ENCODE measurements around the gene ASIC2. TPM values are rescaled to one million over a fixed set of nuclear protein-coding genes. Genes with fewer than 3 reads are reported as not detected.

ASIC2 gene
- total and polyA plus RNA-seq, 2 donors (not counting 3 experiments of a cell fraction or from before 2014, with no cell fraction given), result not detected

- no peak overlapping the region for H2AFZ ChIP-seq (ENCODE audit: low read depth, low read length)
- DNase-seq (ENCODE audit: low read depth, low spot score), result no peak
- H3K4me2 ChIP-seq (ENCODE audit: insufficient read depth, low read length), result no peak overlapping the region
- H3K9me3 ChIP-seq (replicated peaks; ENCODE audit: control insufficient read depth, insufficient read depth, low read length), result no peaks in the 10 kb centered on the region
- BruUV-seq (replicated peaks), result no TSS peak
- ChIA-PET CTCF (no interaction called here), POLR2A (no interaction called here)
- intact Hi-C loops (cut with micrococcal nuclease), result no loop called here
- no peaks in the 10 kb centered on the region for H4K20me1 ChIP-seq (replicated peaks; ENCODE audit: control insufficient read depth, extremely low read depth, insufficient read depth, low read length)
- no peak overlapping the region for H3K9ac ChIP-seq (replicated peaks; ENCODE audit: extremely low read depth, insufficient read depth, low read length)
- no peaks in the 10 kb centered on the region for H3K36me3 ChIP-seq (ENCODE audit: control insufficient read depth in 2 of 2, extremely low read depth in 1 of 2, insufficient read depth in 2 of 2, low read length in 2 of 2)
- dilution Hi-C loops (cut with MboI; ENCODE audit: extremely low pct_ligation_motif_present, low sequenced_read_pairs), result no loop called here
- no peaks in the 10 kb centered on the region for H3K4me1 ChIP-seq (ENCODE audit: control insufficient read depth, extremely low read depth, insufficient read depth, low read length)
- no peak for TF ChIP-seq FOS (IDR thresholded peaks at IDR 0.05; ENCODE audit: borderline replicate concordance, insufficient read depth, low read length)
- TF ChIP-seq CTCF (IDR thresholded peaks at IDR 0.05; ENCODE audit: extremely low read depth in 1 of 2, insufficient read depth in 1 of 2, low read depth in 1 of 2, low read length in 2 of 2), result no peak
- TF ChIP-seq JUN (IDR thresholded peaks at IDR 0.05; ENCODE audit: borderline replicate concordance, insufficient read depth, insufficient read length, low read depth), result no peak
- TF ChIP-seq MAX (IDR thresholded peaks at IDR 0.05; ENCODE audit: insufficient read depth, insufficient read length), result no peak
- TF ChIP-seq POLR2A (IDR thresholded peaks at IDR 0.05; ENCODE audit: low read depth, low read length), result no peak
- TF ChIP-seq EZH2 (IDR thresholded peaks at IDR 0.05; ENCODE audit: borderline replicate concordance, low read depth, low read length, severe bottlenecking), result no peak
- no peak for TF ChIP-seq GATA2 (IDR thresholded peaks at IDR 0.05; ENCODE audit: insufficient read depth, insufficient read length, low read depth, low read length)
- TF ChIP-seq MYC (IDR thresholded peaks at IDR 0.05; ENCODE audit: low read depth, low read length), result no peak
- no peak for TF ChIP-seq POLR2AphosphoS5 (IDR thresholded peaks at IDR 0.05; ENCODE audit: insufficient read depth, low read depth, low read length)
- H3K4me3 ChIP-seq (replicated peaks in 1 of 3; ENCODE audit: insufficient read depth in 1 of 3, low read depth in 1 of 3, low read length in 3 of 3), result no peak overlapping the region
- H3K9me1 ChIP-seq (replicated peaks; ENCODE audit: control insufficient read depth, extremely low read depth, insufficient read depth, low read length), result no peaks in the 10 kb centered on the region
- FAIRE-seq, result no peak
- no peak overlapping the region for H3K27ac ChIP-seq (ENCODE audit: insufficient read depth, low read depth, low read length)
- H3K27me3 ChIP-seq (ENCODE audit: control insufficient read depth in 2 of 2, insufficient read depth in 2 of 2, low read length in 2 of 2), result no peaks in the 10 kb centered on the region
- H3K79me2 ChIP-seq (ENCODE audit: control insufficient read depth, insufficient read depth, low read length), result no peaks in the 10 kb centered on the region
Observed at GRCh38 chr17:33277436-33278100, 15.5 kb downstream of the ASIC2 start.

All from endothelial cell of umbilical vein (primary cell).